Transverse colon (tissue), 4 donors: ENCODE data around the gene TAS1R1. TPM values are rescaled to one million over a fixed set of nuclear protein-coding genes. Genes with fewer than 3 reads are reported as not detected.

Source experiments
- DNase-seq: peaks from one replicate; pipeline ENCODE4 v3.0.0-alpha.2; 2019
- H3K27ac ChIP-seq, 4 donors: fragments of 200-600 bp; sonication (generic); 2 replicates each; pipeline ENCODE4 v1.5.1; 2016 to 2018; ENCODE audit warnings: inconsistent platforms in 4 of 4
- H3K27me3 ChIP-seq: fragments of 200-600 bp; sonication (generic); 2 replicates; pipeline ENCODE4 v1.5.1; 2017; ENCODE audit warnings: inconsistent platforms
- H3K36me3 ChIP-seq, 4 donors: fragments of 200-600 bp; sonication (generic); 2 replicates each; pipeline ENCODE4 v1.5.1; 2017 to 2019; ENCODE audit warnings: inconsistent platforms in 4 of 4
- H3K4me1 ChIP-seq, 4 donors: fragments of 200-600 bp; sonication (generic); 2 replicates each; pipeline ENCODE4 v1.5.1; 2017 to 2020; ENCODE audit warnings: inconsistent platforms in 4 of 4
- H3K4me3 ChIP-seq, 4 donors: fragments of 200-600 bp; sonication (generic); 1 replicate in 1 of 4; 2 replicates in 3 of 4; pipeline versions ENCODE4 v1.5.1 to v1.6.1; 2017 to 2019; ENCODE audit warnings: inconsistent platforms in 4 of 4
- H3K9me3 ChIP-seq, 2 donors: fragments of 200-600 bp; sonication (generic); 2 replicates each; pipeline ENCODE4 v1.5.1; 2017 to 2019; ENCODE audit warnings: inconsistent platforms in 2 of 2
- EP300 ChIP-seq: sonication (generic); formaldehyde crosslinking; IDR thresholded peaks from one replicate; pipeline ENCODE4 v1.6.1; 2017; ENCODE audit warnings: antibody characterized with exemption, low read depth
- POLR2A ChIP-seq: fragments of 450-650 bp; IDR thresholded peaks from one replicate; pipeline ENCODE4 v1.6.1; 2016; ENCODE audit warnings: antibody characterized with exemption, mild to moderate bottlenecking, moderate library complexity
- POLR2AphosphoS5 ChIP-seq, 3 donors: sonication (generic); formaldehyde crosslinking; IDR thresholded peaks; one replicate each; pipeline ENCODE4 v1.6.1; 2016; ENCODE audit warnings: antibody characterized with exemption in 3 of 3
- WGBS, 2 donors: methylation state at CpG; one replicate each; pipeline ENCODE4 v1.1.5; 2018; ENCODE audit warnings: low coverage in 1 of 2; 5-methylcytosine and 5-hydroxymethylcytosine counted together
- in situ Hi-C, 4 donors: fragments of 200-750 bp; cut with MboI; loops; one replicate each; pipeline versions ENCODE4 v1.15.0 to v1.15.1; 2017; ENCODE audit warnings: low sequenced_read_pairs in 3 of 4, low pct_ligation_motif_present in 1 of 4, low pct_unique_long_range_greater_than_20kb in 1 of 4
- intact Hi-C: fragments of 100-400 bp; cut with DNase I; formaldehyde crosslinking; loops from one replicate; pipeline ENCODE4 v1.15.1; 2023; ENCODE audit warnings: low total_unique reads
- total RNA-seq, 4 donors: library from RNA; depleted of rRNA; stranded (reverse); fragments of >200 nt; gene quantifications; one replicate each; pipeline ENCODE4 v1.1.0, GENCODE V29; 2016
- TF ChIP-seq, protein P1 (sequence below), 5 experiments: fragments of 200-600 bp in 3 of 5; fragments of 450-650 bp in 2 of 5; sonication (generic) in 3 of 5; IDR thresholded peaks; 1 replicate in 2 of 5; 2 replicates in 3 of 5; pipeline ENCODE4 v1.5.1; 2016 to 2017; ENCODE audit warnings: antibody characterized with exemption in 5 of 5, inconsistent platforms in 3 of 5, mild to moderate bottlenecking in 2 of 5, moderate library complexity in 1 of 5

Gene TAS1R1
- total RNA-seq, 4 donors from 2014 or later, result 0.48 TPM; not detected in 3

GRCh38 chr1:6512245-6512907 is 42.7 kb upstream of the TAS1R1 start:
- Histone ChIP-seq H3K27ac (no peak overlapping the region), H3K27me3 (no peaks in the 10 kb centered on the region), H3K9me3 (no peaks in the 10 kb centered on the region), H3K36me3 (no peaks in the 10 kb centered on the region), H3K4me1 (no peaks in the 10 kb centered on the region), H3K4me3 (no peak overlapping the region)
- 89% methylated on average over 19 of the region's 19 CpGs; no CpG with 5 or more reads in 1 of the 2 donors for WGBS, 2 donors
- in situ Hi-C loops, result no loop called here
- TF ChIP-seq POLR2AphosphoS5 (IDR thresholded peaks at IDR 0.05), result no peak
- TF ChIP-seq POLR2A, result no peak
- TF ChIP-seq, protein P1, sequence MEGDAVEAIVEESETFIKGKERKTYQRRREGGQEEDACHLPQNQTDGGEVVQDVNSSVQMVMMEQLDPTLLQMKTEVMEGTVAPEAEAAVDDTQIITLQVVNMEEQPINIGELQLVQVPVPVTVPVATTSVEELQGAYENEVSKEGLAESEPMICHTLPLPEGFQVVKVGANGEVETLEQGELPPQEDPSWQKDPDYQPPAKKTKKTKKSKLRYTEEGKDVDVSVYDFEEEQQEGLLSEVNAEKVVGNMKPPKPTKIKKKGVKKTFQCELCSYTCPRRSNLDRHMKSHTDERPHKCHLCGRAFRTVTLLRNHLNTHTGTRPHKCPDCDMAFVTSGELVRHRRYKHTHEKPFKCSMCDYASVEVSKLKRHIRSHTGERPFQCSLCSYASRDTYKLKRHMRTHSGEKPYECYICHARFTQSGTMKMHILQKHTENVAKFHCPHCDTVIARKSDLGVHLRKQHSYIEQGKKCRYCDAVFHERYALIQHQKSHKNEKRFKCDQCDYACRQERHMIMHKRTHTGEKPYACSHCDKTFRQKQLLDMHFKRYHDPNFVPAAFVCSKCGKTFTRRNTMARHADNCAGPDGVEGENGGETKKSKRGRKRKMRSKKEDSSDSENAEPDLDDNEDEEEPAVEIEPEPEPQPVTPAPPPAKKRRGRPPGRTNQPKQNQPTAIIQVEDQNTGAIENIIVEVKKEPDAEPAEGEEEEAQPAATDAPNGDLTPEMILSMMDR (IDR thresholded peaks at IDR 0.05), result no peak
- TF ChIP-seq EP300, result no peak
- intact Hi-C loops, result no loop called here
- DNase-seq, result no peak

DNA sequence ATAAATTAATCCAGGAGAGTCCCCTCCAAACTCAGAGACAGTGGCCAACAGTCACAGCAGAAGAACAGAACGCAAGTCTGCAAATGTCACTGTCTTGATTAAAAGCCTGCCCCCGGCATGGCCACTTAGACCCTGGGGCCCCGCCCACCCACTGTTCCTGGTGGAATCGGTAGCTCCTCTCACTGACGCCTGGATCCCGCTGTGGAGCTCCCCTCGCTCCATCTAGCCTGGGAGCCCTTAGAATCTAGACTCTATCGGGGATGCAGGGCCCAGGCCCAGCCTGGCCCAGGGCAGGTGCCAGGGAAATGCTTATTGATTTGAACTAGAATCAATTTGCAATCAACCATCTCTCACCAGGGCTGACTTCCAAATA is 42.2 kb upstream of the TAS1R1 start:
- DNase-seq, result no peak
- H3K9me3 ChIP-seq, result no peaks in the 10 kb centered on the region
- H3K4me3 ChIP-seq, result no peak overlapping the region
- TF ChIP-seq EP300 (no peak), POLR2A (no peak), POLR2AphosphoS5 (IDR thresholded peaks at IDR 0.05) (no peak)
- TF ChIP-seq, protein P1 (IDR thresholded peaks at IDR 0.05), result no peak
- in situ Hi-C loops, result no loop called here
- no peak overlapping the region for H3K27ac ChIP-seq
- H3K27me3 ChIP-seq, result no peaks in the 10 kb centered on the region
- 78% methylated on average over 8 of the region's 8 CpGs; no CpG with 5 or more reads in 1 of the 2 donors for WGBS, 2 donors
- H3K4me1 ChIP-seq, result no peaks in the 10 kb centered on the region
- no peaks in the 10 kb centered on the region for H3K36me3 ChIP-seq
- intact Hi-C loops, result no loop called here

GRCh38 chr1:6513320-6513801 is 41.7 kb upstream of the TAS1R1 start:
- H3K27me3 ChIP-seq, result no peaks in the 10 kb centered on the region

DNA sequence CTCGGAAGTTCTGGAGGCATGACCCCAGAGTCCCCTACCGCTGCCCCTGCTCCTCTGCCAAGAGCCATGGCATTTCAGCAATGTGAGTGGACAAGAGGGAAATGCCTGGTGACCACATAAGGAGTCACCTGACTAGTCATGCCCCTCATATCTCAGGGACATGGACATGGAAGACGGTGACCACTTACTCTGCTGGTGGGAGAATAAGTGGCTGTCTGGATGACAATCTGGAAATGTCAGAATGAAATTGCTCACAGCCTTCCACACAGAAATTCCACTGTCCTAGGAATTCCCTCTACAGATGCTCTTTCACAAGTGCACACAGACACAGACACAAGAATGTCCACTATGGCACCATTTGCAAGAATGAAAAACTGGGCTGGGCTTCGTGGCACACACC is 39.3 kb upstream of the TAS1R1 start:
- H3K36me3 ChIP-seq, result no peaks in the 10 kb centered on the region
- TF ChIP-seq POLR2AphosphoS5 (IDR thresholded peaks at IDR 0.05) (no peak), EP300 (no peak), POLR2A (no peak)
- TF ChIP-seq, protein P1 (IDR thresholded peaks at IDR 0.05), result no peak
- intact Hi-C loops (no loop called here), in situ Hi-C loops (no loop called here)
- no peak for DNase-seq
- H3K4me3 ChIP-seq, result no peak overlapping the region
- H3K4me1 ChIP-seq, result peaks cover 0 to 8% (median 0%) of the 10 kb centered on the region in 4 donors
- H3K27me3 ChIP-seq, result no peaks in the 10 kb centered on the region
- no peaks in the 10 kb centered on the region for H3K9me3 ChIP-seq
- no peak overlapping the region for H3K27ac ChIP-seq
- 75 to 83% methylated on average over 2 to 4 of the region's 4 CpGs for WGBS, 2 donors

More at GRCh38 chr1:6513320-6513801, 41.7 kb upstream of the TAS1R1 start:
- 86% methylated on average over 9 of the region's 9 CpGs; no CpG with 5 or more reads in 1 of the 2 donors for WGBS, 2 donors
- Histone ChIP-seq H3K9me3 (no peaks in the 10 kb centered on the region), H3K4me1 (no peaks in the 10 kb centered on the region), H3K36me3 (no peaks in the 10 kb centered on the region), H3K27ac (no peak overlapping the region), H3K4me3 (no peak overlapping the region)
- no peak for DNase-seq
- TF ChIP-seq, protein P1 (IDR thresholded peaks at IDR 0.05), result no peak
- TF ChIP-seq EP300, result no peak
- no peak for TF ChIP-seq POLR2AphosphoS5 (IDR thresholded peaks at IDR 0.05)
- TF ChIP-seq POLR2A, result no peak
- in situ Hi-C loops (no loop called here), intact Hi-C loops (no loop called here)
